H1 (cell line): ENCODE measurements around the gene CDK16. TPM values are rescaled to one million over a fixed set of nuclear protein-coding genes. Genes with fewer than 3 reads are reported as not detected.

ENCODE experiments used
- CTCF ChIA-PET: fragments of 300-600 bp; sonication (Branson Sonifier 250); formaldehyde crosslinking; loops from one replicate; lab custom pipeline; 2021; ENCODE audit not compliant: partially characterized antibody; lab: Charles Lee
- POLR2A ChIA-PET: fragments of 300-600 bp; sonication (Branson Sonifier 250); formaldehyde crosslinking; loops from one replicate; lab custom pipeline; 2021; ENCODE audit warnings: inconsistent platforms; ENCODE audit not compliant: partially characterized antibody; lab: Charles Lee
- DNase-seq, 2 experiments: peaks; one replicate each; pipeline versions ENCODE4 v3.0.0 to v3.0.0-alpha.2; 2010 to 2022; ENCODE audit warnings: low spot score in 2 of 2, low read depth in 1 of 2, mixed read lengths in 1 of 2
- FAIRE-seq: peaks from 2 replicates; lab custom pipeline; 2011; peaks lifted over from hg19 to GRCh38; lab: Jason Lieb, UNC
- H2AFZ ChIP-seq: 2 replicates; pipeline ENCODE4 v1.8.1; 2012; ENCODE audit warnings: low read length, inconsistent platforms
- H2AK5ac ChIP-seq: 2 replicates; pipeline ENCODE4 v1.6.1; 2013; ENCODE audit warnings: low read depth, low read length
- H2BK120ac ChIP-seq: replicated peaks from 2 replicates; pipeline ENCODE3; 2013; ENCODE audit warnings: low read depth, low read length, inconsistent platforms
- H2BK12ac ChIP-seq: 2 replicates; pipeline ENCODE4 v1.6.1; 2013; ENCODE audit warnings: low read depth, low read length
- H2BK15ac ChIP-seq: 2 replicates; pipeline ENCODE4 v1.6.1; 2013; ENCODE audit warnings: low read length
- H2BK20ac ChIP-seq: 2 replicates; pipeline ENCODE4 v1.6.1; 2013; ENCODE audit warnings: low read length
- H2BK5ac ChIP-seq: 2 replicates; pipeline ENCODE4 v1.6.1; 2013; ENCODE audit warnings: low read depth, low read length
- H3K14ac ChIP-seq: 2 replicates; pipeline ENCODE4 v1.6.1; 2013; ENCODE audit warnings: inconsistent platforms; ENCODE audit not compliant: insufficient read length
- H3K18ac ChIP-seq: 2 replicates; pipeline ENCODE4 v1.6.1; 2013; ENCODE audit warnings: low read length; ENCODE audit errors: extremely low read depth
- H3K23ac ChIP-seq: 2 replicates; pipeline ENCODE4 v1.6.1; 2013; ENCODE audit warnings: inconsistent platforms; ENCODE audit not compliant: insufficient read length
- H3K23me2 ChIP-seq: 2 replicates; pipeline ENCODE4 v1.6.1; 2013; ENCODE audit warnings: low read depth, low read length
- H3K27ac ChIP-seq: 2 replicates; pipeline ENCODE4 v1.6.1; 2011; ENCODE audit warnings: low read depth, low read length, inconsistent platforms
- H3K27me3 ChIP-seq, 4 experiments: replicated peaks in 1 of 4; 1 replicate in 1 of 4; 2 replicates in 3 of 4; pipeline versions ENCODE4 v1.6.1 to v1.8.1; 2011 to 2013; ENCODE audit warnings: low read length in 3 of 4, mild to moderate bottlenecking in 3 of 4, inconsistent platforms in 2 of 4, mixed read lengths in 2 of 4, moderate library complexity in 1 of 4; ENCODE audit not compliant: control insufficient read depth in 3 of 4, insufficient read depth in 3 of 4; ENCODE audit errors: extremely low read depth in 1 of 4
- H3K36me3 ChIP-seq, 4 experiments: 2 replicates each; pipeline versions ENCODE4 v1.6.1 to v1.8.1; 2011 to 2013; ENCODE audit warnings: mild to moderate bottlenecking in 4 of 4, low read length in 3 of 4, moderate library complexity in 2 of 4, control low read depth in 1 of 4, inconsistent platforms in 1 of 4; ENCODE audit not compliant: insufficient read depth in 4 of 4, control insufficient read depth in 2 of 4
- H3K4ac ChIP-seq: replicated peaks from 2 replicates; pipeline ENCODE3; 2013; ENCODE audit warnings: low read length, low read depth, mixed read lengths, inconsistent platforms; ENCODE audit not compliant: insufficient read length
- H3K4me1 ChIP-seq, 4 experiments: replicated peaks in 1 of 4; 1 replicate in 1 of 4; 2 replicates in 3 of 4; pipeline versions ENCODE4 v1.6.1 to v1.8.1; 2011 to 2013; ENCODE audit warnings: low read length in 3 of 4, inconsistent platforms in 2 of 4, mixed read lengths in 1 of 4; ENCODE audit not compliant: insufficient read depth in 4 of 4, control insufficient read depth in 3 of 4
- H3K4me2 ChIP-seq, 2 experiments: 2 replicates each; pipeline versions ENCODE4 v1.6.1 to v1.8.1; 2011 to 2013; ENCODE audit warnings: low read depth in 2 of 2, low read length in 2 of 2, control low read depth in 1 of 2, inconsistent platforms in 1 of 2, mild to moderate bottlenecking in 1 of 2; ENCODE audit not compliant: insufficient read depth in 1 of 2
- H3K4me3 ChIP-seq, 4 experiments: fragments of 200-600, 300-600 bp in 1 of 4; sonication (generic), shearing (Covaris generic), sonication (Bioruptor Twin) in 1 of 4; 2 replicates each; pipeline versions ENCODE4 v1.5.1 to v1.8.1; 2011 to 2016; ENCODE audit warnings: low read length in 4 of 4, low read depth in 3 of 4, control low read depth in 2 of 4, inconsistent platforms in 2 of 4, mild to moderate bottlenecking in 2 of 4, mixed read lengths in 1 of 4, moderate library complexity in 1 of 4; ENCODE audit not compliant: insufficient read depth in 2 of 4; ENCODE audit errors: extremely low read depth in 1 of 4
- H3K56ac ChIP-seq: replicated peaks from 2 replicates; pipeline ENCODE3; 2013; ENCODE audit warnings: low read depth, mild to moderate bottlenecking, mixed read lengths, low read length, inconsistent platforms; ENCODE audit not compliant: insufficient read length
- H3K79me1 ChIP-seq: 2 replicates; pipeline ENCODE4 v1.6.1; 2013; ENCODE audit warnings: low read depth, low read length, control low read depth
- H3K79me2 ChIP-seq, 2 experiments: 2 replicates each; pipeline versions ENCODE4 v1.6.1 to v1.8.1; 2012 to 2013; ENCODE audit warnings: low read length in 2 of 2, mild to moderate bottlenecking in 2 of 2, inconsistent platforms in 1 of 2; ENCODE audit not compliant: insufficient read depth in 2 of 2, control insufficient read depth in 1 of 2
- H3K9ac ChIP-seq, 4 experiments: replicated peaks in 1 of 4; 1 replicate in 1 of 4; 2 replicates in 3 of 4; pipeline versions ENCODE4 v1.6.1 to v1.8.1; 2011 to 2013; ENCODE audit warnings: low read depth in 3 of 4, low read length in 3 of 4, control low read depth in 2 of 4, mild to moderate bottlenecking in 2 of 4, moderate library complexity in 2 of 4, inconsistent platforms in 1 of 4; ENCODE audit errors: extremely low read depth in 1 of 4
- H3K9me3 ChIP-seq, 2 experiments: 2 replicates each; pipeline versions ENCODE4 v1.6.1 to v1.8.1; 2012 to 2013; ENCODE audit warnings: mild to moderate bottlenecking in 2 of 2, moderate library complexity in 2 of 2, control low read depth in 1 of 2, inconsistent platforms in 1 of 2, low read depth in 1 of 2, low read length in 1 of 2, mixed read lengths in 1 of 2; ENCODE audit not compliant: insufficient read depth in 2 of 2
- H4K20me1 ChIP-seq, 2 experiments: replicated peaks in 1 of 2; 2 replicates each; pipeline versions ENCODE3 to v1.8.1; 2011 to 2013; ENCODE audit warnings: inconsistent platforms in 2 of 2, low read length in 2 of 2, mild to moderate bottlenecking in 1 of 2; ENCODE audit not compliant: insufficient read depth in 2 of 2, control insufficient read depth in 1 of 2
- H4K5ac ChIP-seq: 2 replicates; pipeline ENCODE4 v1.6.1; 2013; ENCODE audit warnings: low read length, low read depth, mixed read lengths, inconsistent platforms; ENCODE audit not compliant: insufficient read length
- H4K8ac ChIP-seq: 2 replicates; pipeline ENCODE4 v1.8.0; 2013; ENCODE audit warnings: mild to moderate bottlenecking, moderate library complexity, low read length, inconsistent platforms; ENCODE audit not compliant: insufficient read depth; ENCODE audit errors: extremely low read depth
- H4K91ac ChIP-seq: replicated peaks from 2 replicates; pipeline ENCODE3; 2013; ENCODE audit warnings: low read length, mixed read lengths, inconsistent platforms; ENCODE audit not compliant: insufficient read length
- ATF3 ChIP-seq: IDR thresholded peaks from 2 replicates; pipeline ENCODE4 v1.6.1; 2011; ENCODE audit warnings: low read depth, mild to moderate bottlenecking, low read length; ENCODE audit not compliant: insufficient read depth
- CEBPB ChIP-seq: IDR thresholded peaks from 2 replicates; pipeline ENCODE4 v1.6.1; 2012; ENCODE audit warnings: low read depth, low read length
- NRF1 ChIP-seq: IDR thresholded peaks from 2 replicates; pipeline ENCODE4 v1.6.1; 2011; ENCODE audit warnings: mild to moderate bottlenecking, low read depth, low read length, improper control_type of control experiment
- POLR2AphosphoS5 ChIP-seq: IDR thresholded peaks from 2 replicates; pipeline ENCODE4 v1.6.1; 2011; ENCODE audit warnings: low read depth, low read length
- RFX5 ChIP-seq: IDR thresholded peaks from 2 replicates; pipeline ENCODE4 v1.6.1; 2011; ENCODE audit warnings: low read depth, low read length, improper control_type of control experiment, borderline replicate concordance
- SIRT6 ChIP-seq: IDR thresholded peaks from one replicate; pipeline ENCODE4 v1.7.1; 2012; ENCODE audit warnings: low read length, inconsistent platforms
- SP4 ChIP-seq: IDR thresholded peaks from 2 replicates; pipeline ENCODE4 v1.6.1; 2012; ENCODE audit warnings: low read length, inconsistent platforms
- TEAD4 ChIP-seq: IDR thresholded peaks from 2 replicates; pipeline ENCODE4 v1.6.1; 2012; ENCODE audit warnings: low read depth, low read length, inconsistent platforms, mixed read lengths
- WGBS, 2 experiments: shearing (Covaris generic) in 1 of 2; methylation state at CpG; one replicate each; pipeline versions ENCODE4 v1.1.6 to v1.1.7; 2013 to 2015; ENCODE audit warnings: low lambda C conversion rate in 2 of 2, mixed read lengths in 2 of 2, inconsistent platforms in 1 of 2, low coverage in 1 of 2, missing lambda C conversion rate in 1 of 2; ENCODE audit not compliant: insufficient replicate concordance in 2 of 2, insufficient coverage in 1 of 2, insufficient read length in 1 of 2; ENCODE audit errors: extremely low coverage in 1 of 2, missing lambda C conversion rate in 1 of 2; 5-methylcytosine and 5-hydroxymethylcytosine counted together
- polyA plus RNA-seq, 7 experiments: library from polyadenylated mRNA; depleted of rRNA in 3 of 7; stranded (reverse) in 5 of 7; unstranded in 2 of 7; fragments of >200 nt in 5 of 7; fragments of 200-250 nt in 2 of 7; gene quantifications; 1 replicate in 5 of 7; 2 replicates in 1 of 7; 4 replicates in 1 of 7; pipeline versions ENCODE4 v1.2.1 to v1.2.3, GENCODE V29; 2011 to 2013; ENCODE audit warnings: missing spikeins in 2 of 7, mixed read lengths in 2 of 7
- total RNA-seq: library from RNA; stranded (reverse); fragmentation: NEBNext Ultra II Directional; extraction: Animal tissue kit (Norgen Biotek cat#: 25700); gene quantifications from 2 replicates; pipeline ENCODE4 v1.2.1, GENCODE V29; 2021

The CDK16 gene
- total and polyA plus RNA-seq, 2 of the 8 experiments (the other 6 are each of a cell fraction or from before 2014, with no cell fraction given) = 124 to 204 TPM

GRCh38 chrX:47198026-47198686 is 20.3 kb upstream of the CDK16 start:
- Histone ChIP-seq H3K27me3 (no peaks in the 10 kb centered on the region), H3K23me2 (no peaks in the 10 kb centered on the region), H4K91ac (no peak overlapping the region), H2BK20ac (no peak overlapping the region), H2BK15ac (no peak overlapping the region), H4K8ac (no peak overlapping the region), H3K79me1 (peaks cover 6% of the 10 kb centered on the region; the same call in 1 of the 2 replicates), H3K14ac (no peak overlapping the region), H3K4me1 (peaks cover 0 to 13% (median 7%) of the 10 kb centered on the region in 4 experiments), H3K36me3 (peaks cover 26 to 64% (median 50%) of the 10 kb centered on the region in 4 experiments), H3K9me3 (no peaks in the 10 kb centered on the region), H2BK120ac (no peak overlapping the region), H4K20me1 (peaks cover 9 to 42% of the 10 kb centered on the region in 2 experiments), H3K9ac (no peak overlapping the region; a peak in 1 of 7 replicates), H3K56ac (no peak overlapping the region), H3K4me2 (peak overlapping the region; percentile 28 to 93; a peak in 2 of 4 replicates), H3K4ac (no peak overlapping the region), H3K23ac (no peak overlapping the region), H2BK12ac (peak overlapping the region; percentile 50; the same call in 1 of the 2 replicates), H2BK5ac (no peak overlapping the region), H2AFZ (no peak overlapping the region), H3K79me2 (peaks cover 19 to 52% of the 10 kb centered on the region in 2 experiments; a peak in 3 of 4 replicates), H3K4me3 (no peak overlapping the region; a peak in 1 of 8 replicates), H2AK5ac (no peak overlapping the region), H3K27ac (peak overlapping the region; percentile 23), H4K5ac (no peak overlapping the region), H3K18ac (no peak overlapping the region)
- POLR2A ChIA-PET = interaction anchor here (0.6 to 1.8 kb wide), 4 partner anchors 10 to 359 kb away, joined by 3 to 8 read pairs (median 6); no protein-coding TSS in a partner anchor
- DNase-seq (no peak), FAIRE-seq (peak; percentile 48)
- TF ChIP-seq RFX5 (no peak), POLR2AphosphoS5 (no peak), TEAD4 (peak; percentile 71), CEBPB (no peak), SP4 (no peak), ATF3 (no peak), NRF1 (no peak), SIRT6 (no peak)
- CTCF ChIA-PET = no interaction called here
- 90% methylated on average over 9 of the region's 10 CpGs; no CpG with 5 or more reads in 1 of the 2 experiments for WGBS, 2 experiments
